GM21526 (cell line): Measurements from ENCODE around the gene PIGP.
"Not testable (repeated sequence)": the region's sequence is repeated elsewhere in the genome, so short reads cannot be mapped to it uniquely, and the experiment has no call there.

ENCODE experiments used
- ATAC-seq: cut with Tn5 transposase; IDR thresholded peaks from one replicate; pipeline ENCODE4 v1.9.1; 2021; ENCODE audit warnings: moderate library complexity; ENCODE audit not compliant: unreplicated experiment, low FRiP score

Gene PIGP

DNA sequence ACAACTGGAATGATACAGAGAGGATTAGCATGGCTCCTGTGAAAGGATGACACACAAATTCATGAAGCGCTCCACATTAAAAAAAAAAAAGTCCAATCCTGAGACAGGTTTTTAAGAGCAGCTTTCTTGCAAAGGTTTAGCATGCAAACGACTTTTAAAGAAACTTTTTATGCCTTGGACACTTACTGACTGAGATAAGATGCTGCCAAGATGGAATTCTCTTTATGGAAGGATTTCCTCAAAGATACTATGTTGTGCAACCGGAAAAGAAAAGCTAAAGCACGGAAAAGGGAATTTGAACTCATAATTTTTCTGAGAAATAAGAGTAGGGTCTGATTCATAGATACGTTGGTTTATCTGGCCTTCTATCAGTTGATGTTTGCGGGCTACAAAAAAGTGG, 27.3 kb downstream of the PIGP start:
- ATAC-seq = no peak

DNA sequence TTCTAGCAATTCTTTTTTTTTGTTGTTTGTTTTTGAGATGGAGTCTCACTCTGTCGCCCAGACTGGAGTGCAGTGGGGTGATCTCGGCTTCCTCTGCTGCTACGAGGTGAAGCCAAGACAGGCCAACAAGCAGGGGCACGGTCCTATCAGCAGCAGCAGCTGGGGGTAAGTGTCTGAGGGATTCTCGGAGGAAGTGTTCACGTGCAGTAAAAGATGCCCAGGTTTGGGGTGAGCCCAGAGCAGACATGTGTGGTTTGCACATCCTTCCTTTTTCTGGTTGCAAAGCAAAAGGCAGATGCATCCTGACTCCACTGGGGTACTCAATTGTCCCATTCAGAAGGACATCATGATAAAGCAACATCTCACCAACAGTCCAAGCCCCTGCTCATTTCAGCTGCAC, 27.7 kb downstream of the PIGP start:
- no peak for ATAC-seq

GRCh38 chr21:37044643-37045042, 28.2 kb downstream of the PIGP start:
- ATAC-seq = no peak

GRCh38 chr21:37043818-37044217, 29.1 kb downstream of the PIGP start:
- no peak for ATAC-seq

DNA sequence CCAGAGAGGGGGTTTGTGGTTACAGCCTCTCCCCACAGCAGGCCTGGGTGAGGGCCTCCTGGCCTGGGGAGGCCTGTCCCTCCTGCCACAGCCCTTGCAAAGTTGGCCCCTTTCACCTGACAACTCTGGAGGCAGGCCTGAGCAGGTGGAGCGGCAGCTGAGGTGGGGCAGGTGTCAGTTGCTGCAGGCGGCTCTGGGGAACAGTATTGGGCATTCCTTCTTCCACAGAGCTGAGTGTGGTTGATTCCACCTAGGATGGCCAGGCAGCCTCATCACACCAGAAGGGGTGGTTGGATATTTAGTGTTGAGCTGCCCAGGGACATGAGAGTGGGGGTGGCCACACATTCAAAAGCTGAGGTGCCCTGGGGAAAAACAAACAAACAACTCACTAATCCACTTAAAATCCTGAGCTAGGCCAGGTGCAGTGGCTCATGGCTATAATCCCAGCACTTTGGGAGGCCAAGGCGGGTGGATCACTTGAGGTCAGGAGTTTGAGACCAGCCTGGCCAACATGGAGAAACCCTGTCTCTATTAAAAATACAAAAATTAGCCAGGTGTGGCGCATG, 31.1 kb downstream of the PIGP start:
- ATAC-seq = no peak

DNA sequence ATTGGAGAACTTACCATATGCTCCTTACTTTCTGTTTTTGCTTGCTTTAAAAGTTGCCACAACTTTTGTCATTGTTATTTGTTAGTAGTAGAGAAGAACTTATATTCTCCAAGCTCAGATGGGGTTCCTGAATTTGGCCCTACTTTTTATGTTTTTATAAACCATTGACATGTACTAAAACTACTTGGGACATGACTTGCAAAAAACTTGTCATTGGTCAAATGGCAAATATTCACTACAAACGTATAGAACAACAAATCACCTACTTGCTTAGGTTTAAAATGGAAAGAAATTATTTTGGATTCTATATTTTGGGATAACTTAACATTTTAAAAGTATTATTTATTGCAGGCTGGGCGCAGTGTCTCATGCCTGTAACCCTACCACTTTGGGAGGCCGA, 32.7 kb downstream of the PIGP start:
- no peak for ATAC-seq

GRCh38 chr21:37039411-37040075, 33.3 kb downstream of the PIGP start:
- ATAC-seq = no peak

DNA sequence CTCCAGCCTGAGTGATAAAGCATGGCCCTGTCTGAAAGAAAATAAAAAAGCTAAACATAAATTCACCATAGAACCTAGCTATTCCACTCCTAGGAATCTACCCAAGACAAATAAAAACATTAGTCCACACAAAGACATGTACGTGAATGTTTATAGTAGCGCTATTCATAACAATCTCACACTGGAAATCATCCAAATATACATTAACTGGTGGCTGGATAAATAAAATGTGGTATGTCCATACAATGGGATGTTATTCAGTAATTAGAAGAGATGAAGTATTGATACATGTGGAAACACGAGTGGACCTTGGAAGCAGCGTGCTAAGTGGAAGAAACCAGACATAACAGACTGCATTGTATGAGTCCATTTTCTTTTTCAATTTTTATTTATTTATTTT, 36.7 kb downstream of the PIGP start:
- ATAC-seq = no peak

DNA sequence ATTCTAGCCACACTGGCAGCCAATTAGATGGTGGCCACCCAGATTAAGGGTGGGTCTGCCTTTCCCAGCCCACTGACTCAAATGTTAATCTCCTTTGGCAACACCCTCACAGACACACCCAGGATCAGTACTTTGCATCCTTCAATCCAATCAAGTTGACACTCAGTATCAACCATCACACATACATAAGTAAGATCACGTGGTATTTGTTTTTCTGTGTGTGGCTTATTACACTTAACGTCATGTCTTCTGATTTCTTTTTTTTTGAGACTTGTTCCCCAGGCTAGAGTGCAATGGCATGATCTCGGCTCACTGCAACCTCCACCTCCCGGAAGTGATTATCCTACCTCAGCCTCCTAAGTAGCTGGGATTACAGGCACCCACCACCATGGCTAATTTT, 38.5 kb downstream of the PIGP start:
- not testable (repeated sequence) for ATAC-seq

DNA sequence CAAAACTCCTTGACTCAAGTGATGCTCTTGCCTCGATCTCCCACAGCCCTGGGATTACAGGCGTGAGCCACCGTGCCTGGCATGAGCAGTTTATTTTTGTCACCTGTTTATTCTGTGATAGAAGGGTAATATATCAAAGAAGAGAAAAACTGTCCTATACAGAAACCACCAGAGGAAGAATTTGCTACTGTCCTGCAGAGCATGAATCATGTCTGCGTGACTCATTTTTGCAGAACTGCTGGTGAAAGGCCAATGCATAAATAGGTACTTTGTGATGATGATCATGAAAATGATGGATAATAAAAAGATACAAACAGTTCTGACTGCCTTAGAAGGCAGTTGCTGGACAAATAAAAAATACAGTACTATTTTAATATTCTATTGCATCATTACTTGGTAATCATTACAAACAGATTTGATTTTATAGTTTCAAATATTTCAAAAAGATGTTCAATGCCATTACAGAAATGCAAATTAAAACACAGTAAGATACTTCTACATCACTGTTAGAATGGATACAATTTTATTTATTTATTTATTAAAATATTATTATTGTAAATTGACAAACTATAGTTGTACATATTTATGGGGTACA, 39.9 kb downstream of the PIGP start:
- no peak for ATAC-seq

DNA sequence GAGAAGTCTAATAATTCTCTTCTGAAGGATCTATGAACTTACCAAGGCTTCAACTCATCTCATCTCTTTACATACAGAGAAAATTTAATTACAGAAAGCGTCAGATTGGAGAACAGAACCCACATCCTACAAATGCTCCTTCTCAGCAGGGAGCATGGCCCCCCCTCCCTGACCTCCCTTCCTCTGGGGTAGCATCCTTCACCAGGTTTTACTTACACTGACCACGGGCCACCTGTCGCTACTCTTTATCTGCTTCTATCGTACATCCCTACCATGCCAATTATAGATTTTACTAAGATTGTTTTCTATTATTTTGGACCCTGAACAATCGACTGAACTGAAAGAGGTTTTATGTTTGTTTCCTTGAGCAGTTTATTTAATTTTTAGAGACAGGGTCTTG, 40.6 kb downstream of the PIGP start:
- ATAC-seq = no peak

DNA sequence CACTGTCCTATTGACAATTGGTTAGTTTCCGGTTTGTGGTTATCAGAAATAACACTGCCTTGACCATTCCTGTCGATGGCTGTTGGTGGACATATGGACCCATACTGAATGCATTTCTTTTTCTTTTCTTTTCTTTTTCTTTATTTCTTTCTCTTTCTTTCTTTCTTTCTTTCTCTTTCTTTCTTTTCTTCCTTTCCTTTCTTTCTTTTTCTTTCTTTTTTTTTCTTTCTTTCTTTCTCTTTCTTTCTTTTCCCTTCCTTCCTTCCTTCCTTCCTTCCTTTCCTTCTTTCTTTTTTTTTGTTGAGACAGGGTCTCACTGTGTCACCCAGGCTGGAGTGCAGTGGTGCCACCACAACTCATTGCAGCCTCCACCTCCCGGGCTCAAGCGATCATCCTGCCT, 42.0 kb downstream of the PIGP start:
- no peak for ATAC-seq

GRCh38 chr21:37028570-37028969, 44.3 kb downstream of the PIGP start:
- ATAC-seq = no peak

- no peak for ATAC-seq
Observed at GRCh38 chr21:37026499-37026898, 46.4 kb downstream of the PIGP start.

- ATAC-seq = no peak
Observed at GRCh38 chr21:37017951-37018679, 54.8 kb downstream of the PIGP start.
